ENCODE measurements around the gene F12.

The F12 gene

GRCh38 chr5:177446200-177447065 is 37.1 kb upstream of the F12 start, which contains the start of gene PRR7:
Gene PRR7, plus strand, starts transcription at chr5:177446814. Its CDS starts 8,254 bp downstream, at chr5:177455068.
- DNase-seq: peak; percentile 90

- DNase-seq: no peak
Observed at GRCh38 chr5:177445917-177446199, 36.5 kb upstream of the F12 start.

GRCh38 chr5:177445052-177445916 is 35.9 kb upstream of the F12 start:
- DNase-seq: no peak

- no peak for DNase-seq
Observed at GRCh38 chr5:177444106-177445051, 35.0 kb upstream of the F12 start.

GRCh38 chr5:177443144-177443983 is 34.0 kb upstream of the F12 start:
- DNase-seq: no peak

- no peak for DNase-seq
Observed at GRCh38 chr5:177442066-177442826, 32.9 kb upstream of the F12 start.

- no peak for DNase-seq
Observed at GRCh38 chr5:177440990-177441780, 31.8 kb upstream of the F12 start.

- DNase-seq: no peak
Observed at GRCh38 chr5:177440211-177440989, 31.0 kb upstream of the F12 start.

- DNase-seq: no peak
Observed at GRCh38 chr5:177439518-177440053, 30.2 kb upstream of the F12 start.

GRCh38 chr5:177438468-177438867 is 29.1 kb upstream of the F12 start:
- DNase-seq: no peak

GRCh38 chr5:177437623-177438022 is 28.3 kb upstream of the F12 start:
- DNase-seq: no peak

GRCh38 chr5:177435847-177436536 is 26.6 kb upstream of the F12 start:
- no peak for DNase-seq

- no peak for DNase-seq
Observed at GRCh38 chr5:177434942-177435738, 25.8 kb upstream of the F12 start.

- no peak for DNase-seq
Observed at GRCh38 chr5:177434437-177434836, 25.1 kb upstream of the F12 start.

GRCh38 chr5:177433658-177434217 is 24.4 kb upstream of the F12 start:
- DNase-seq: no peak

- DNase-seq: no peak
Observed at GRCh38 chr5:177432839-177433657, 23.7 kb upstream of the F12 start.

All from right kidney (tissue), 1 donor.